GM20431 (cell line): ENCODE data around the gene NKPD1.

Experiments used
- in situ Hi-C: fragments of 300-500 bp; cut with MseI, MboI; formaldehyde crosslinking; loops from one replicate; pipeline ENCODE4 v1.15.0; 2020; ENCODE audit warnings: low sequenced_read_pairs; ENCODE audit not compliant: unreplicated experiment

NKPD1 gene, protein sequence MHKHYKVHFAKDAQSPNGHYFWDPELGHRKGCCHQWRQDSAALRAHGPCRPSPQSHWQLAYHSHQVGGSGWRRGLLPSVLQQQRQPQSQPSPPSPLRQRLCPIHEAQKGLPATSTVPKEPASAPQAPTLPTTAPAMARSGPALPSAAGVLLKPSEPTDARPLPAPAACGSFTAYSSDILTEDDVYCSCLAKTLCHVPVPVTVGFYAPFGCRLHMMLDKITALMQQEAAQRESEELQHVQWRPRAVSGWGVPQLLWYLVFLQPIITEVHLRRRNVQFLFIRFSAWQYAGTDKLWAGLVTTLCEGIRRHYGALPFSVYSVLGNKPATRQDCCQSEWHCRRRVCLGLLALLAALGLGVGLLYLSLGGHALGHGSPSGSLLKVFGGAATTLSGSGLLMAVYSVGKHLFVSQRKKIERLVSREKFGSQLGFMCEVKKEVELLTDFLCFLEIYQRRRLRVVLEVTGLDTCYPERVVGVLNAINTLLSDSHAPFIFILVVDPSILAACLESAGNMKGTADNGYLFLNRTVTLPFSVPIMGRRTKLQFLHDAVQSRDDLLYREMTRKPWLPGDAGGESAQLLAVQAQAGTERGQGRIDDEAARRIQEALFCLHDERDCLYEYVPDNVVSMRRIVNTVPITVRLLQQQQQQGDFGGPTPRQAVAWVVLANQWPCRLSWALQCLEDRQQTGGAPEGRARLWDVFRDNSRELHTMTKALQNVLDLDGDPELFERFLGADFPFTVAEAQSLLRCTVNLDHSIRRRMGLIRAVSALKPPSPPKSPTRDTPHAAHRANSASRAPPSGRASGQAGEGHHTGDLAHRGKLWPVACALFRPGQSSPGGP

DNA sequence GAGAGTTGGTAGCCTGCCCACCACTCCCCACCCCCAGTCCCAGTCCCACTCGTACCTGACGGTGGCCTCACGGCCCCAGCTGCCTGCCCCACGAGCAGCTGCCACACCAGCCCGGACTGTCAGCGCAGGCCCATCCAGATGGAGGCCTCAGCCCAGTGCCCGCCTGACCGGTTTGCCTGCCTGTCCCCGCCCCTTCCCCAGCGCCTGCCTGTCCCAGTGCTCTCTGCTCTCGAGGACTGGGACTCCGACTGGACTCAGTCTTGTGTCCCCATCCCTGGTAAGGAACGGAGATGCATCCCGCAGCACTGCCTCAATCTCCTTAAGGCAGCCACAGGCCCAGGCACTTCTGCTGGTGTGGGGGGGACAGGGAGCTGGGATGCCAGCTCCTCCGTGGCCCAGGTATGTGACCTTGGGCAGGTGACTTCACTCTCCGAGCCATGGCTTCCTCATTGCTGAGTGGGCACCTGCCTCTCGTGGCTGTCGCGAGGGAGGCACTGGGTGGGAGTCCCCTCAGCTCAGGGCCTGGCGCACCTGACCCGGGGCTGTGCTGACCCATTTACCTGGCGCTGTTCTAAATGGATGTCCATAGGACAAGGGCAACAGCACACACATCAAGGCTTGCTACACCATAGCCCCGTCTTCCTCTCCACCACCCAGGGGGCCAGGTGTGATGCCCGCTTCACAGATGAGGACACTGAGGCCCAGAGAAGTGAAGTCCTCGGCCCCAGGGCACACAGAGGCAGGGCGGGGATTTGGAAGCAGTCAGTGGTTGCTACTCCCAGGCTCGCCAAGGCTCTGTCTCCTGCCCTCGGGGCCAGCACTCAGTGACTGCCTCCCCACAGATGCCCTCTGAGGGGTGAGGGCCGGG lies at the start of gene NKPD1:
Gene NKPD1 (minus strand): TSS at position 113 of the 868 bp plus-strand sequence. CDS start 832 bp downstream, outside the sequence.
- in situ Hi-C loops = no loop called here

DNA sequence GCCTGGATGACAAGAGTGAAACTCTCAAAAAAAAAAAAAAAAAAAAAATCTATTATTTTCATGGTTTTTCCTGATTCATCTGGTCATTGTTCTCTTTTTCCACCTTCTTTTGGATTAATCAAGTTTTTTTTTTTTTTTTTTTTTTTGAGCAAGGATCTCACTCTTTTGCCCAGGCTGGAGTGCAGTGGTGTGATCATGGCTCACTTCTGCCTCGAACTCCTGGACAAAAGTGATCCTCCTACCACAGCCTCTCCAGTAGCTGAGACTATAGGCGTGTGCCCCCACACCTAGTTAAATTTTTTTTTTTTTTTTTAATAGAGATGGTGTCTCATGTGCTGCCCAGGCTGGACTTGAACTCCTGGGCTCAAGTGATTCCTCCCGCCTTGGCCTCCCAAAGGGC lies 45.5 kb upstream of the NKPD1 start:
- in situ Hi-C loops = no loop called here

DNA sequence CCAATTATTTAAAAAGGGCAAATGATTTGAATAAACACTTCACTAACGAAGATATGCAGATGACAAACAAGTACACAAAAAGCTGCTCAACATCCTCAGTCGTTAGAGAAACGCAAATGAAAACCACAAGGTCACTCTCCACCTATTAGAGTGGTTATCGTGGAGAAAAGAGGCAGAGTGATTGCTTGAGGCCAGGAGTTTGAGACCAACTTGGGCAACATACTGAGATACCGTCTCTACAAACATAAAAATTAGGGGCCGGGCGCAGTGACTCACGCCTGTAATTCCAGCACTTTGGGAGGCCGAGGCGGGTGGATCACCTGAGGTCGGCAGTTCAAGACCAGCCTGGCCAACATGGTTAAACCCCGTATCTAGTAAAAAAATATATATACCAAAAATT lies 45.0 kb upstream of the NKPD1 start:
- in situ Hi-C loops = no loop called here

DNA sequence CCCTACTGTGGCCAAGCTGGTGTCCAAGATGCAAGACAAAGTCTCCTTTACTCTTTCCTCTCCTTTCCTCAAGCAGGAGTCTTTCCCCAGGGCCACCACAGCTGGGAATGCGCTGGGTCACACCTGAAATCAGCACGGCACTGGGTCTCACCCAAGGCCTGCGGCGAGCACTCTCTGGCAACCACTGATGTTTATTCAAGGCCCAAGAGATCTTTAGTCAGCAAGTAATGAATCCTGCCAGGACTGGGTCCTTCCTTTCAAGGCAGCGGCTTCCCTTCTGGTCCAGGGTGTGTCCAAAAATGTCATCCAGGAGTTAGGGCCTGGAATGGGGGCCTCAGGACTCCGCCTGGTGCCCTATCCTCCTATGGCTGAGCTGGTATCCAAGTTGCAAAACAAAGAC lies 41.9 kb upstream of the NKPD1 start:
- in situ Hi-C loops = no loop called here

DNA sequence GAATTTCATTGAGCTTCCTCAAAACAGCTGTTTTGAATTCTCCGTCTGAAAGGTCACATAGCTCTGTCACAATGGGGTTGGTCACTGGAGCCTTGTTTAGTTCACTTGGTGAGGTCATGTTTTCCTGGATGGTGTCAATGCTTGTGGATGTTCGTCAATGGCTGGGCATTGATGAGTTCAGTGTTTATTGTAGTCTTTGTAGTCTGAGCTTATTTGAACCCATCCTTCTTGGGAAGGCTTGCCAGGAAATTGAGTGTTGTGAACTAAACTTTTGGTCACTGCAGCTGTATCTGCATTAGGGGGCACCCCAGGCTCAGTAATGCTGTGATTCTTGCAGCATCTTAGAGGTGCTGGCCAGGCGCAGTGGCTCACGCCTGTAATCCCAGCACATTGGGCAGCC lies 39.8 kb upstream of the NKPD1 start:
- in situ Hi-C loops = no loop called here

DNA sequence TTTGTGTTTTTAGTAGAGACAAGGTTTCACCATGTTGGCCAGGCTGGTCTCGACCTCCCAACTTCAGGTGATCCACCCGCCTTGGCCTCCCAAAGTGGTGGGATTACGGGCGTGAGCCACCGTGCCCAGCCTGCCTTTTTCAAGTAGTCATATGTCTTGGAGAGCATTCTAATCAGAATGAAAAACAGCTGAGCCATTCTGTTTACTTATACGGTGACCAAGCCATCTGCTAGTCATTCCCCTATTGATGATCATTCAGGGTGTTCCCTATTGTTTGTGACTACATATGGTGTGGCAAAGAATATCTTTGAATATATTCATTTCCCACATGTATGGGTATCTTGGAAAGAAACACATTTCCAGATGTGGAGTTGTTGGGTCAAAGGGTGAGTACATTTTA lies 35.0 kb upstream of the NKPD1 start:
- in situ Hi-C loops = no loop called here

DNA sequence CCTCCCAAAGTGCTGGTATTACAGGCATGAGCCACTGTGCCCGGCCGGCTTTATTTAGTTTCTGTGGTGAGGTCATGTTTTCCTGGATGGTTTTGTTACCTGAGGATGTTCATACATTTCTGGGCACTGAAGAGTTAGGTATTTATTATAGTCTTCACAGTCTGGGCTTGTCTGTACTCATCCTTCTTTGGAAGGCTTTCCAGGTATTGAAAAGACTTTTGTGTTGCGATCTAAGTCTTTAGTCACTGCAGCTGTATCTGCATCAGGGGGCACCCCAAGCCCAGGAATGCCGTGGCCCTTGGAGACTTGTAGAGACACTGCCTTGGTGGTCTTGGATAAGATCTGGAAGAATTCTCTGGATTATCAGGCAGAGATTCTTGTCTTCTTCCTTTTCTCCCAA lies 30.6 kb upstream of the NKPD1 start:
- in situ Hi-C loops = no loop called here

DNA sequence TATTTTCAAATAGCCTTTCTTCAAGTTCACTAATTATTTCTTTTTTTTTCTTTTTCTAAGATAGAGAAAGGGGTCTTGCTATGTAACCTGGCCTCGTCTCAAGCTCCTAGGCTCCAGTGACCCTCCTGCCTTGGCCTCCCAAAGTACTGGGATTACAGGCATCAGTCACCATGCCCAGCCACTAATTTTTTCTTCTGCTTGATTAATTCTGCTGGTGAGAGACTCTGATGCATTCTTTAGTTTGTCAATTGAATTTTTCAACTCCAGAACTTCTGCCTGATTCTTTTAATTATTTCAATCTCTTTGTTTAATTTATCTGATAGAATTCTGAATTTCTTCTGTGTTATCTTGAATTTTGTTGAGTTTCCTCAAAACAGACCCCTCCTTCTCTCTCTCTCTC lies 29.2 kb upstream of the NKPD1 start:
- in situ Hi-C loops = no loop called here

DNA sequence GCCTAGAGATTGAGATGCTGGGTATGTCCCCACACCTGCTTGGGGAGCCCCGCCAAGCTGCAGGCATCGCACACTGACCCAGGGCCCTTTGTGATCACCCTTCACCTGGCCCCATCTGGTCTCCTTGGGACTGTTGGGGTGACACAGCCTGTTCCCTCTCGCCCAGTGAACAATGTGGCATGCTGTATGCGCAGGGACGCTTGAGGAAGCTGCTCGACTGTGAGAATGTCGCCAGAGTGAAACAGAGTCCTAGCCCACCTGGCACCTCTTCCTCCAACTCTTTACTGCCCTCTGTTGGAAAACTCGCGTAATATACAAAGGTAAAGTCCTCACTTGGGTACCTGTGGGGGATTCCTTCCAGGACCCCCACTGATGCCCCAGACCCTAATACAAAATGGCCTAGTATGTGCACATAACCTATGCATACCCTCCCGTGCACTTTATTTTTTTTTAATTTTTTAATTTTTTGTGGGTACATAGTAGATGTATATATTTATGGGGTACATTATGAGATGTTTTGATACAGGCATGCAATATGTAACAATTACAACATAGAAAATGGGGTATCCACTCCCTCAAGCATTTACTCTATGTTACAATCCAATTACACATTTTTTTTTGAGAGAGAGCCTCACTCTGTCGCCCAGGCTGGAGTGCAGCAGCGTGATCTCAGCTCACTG lies 26.8 kb upstream of the NKPD1 start:
- in situ Hi-C loops = no loop called here

DNA sequence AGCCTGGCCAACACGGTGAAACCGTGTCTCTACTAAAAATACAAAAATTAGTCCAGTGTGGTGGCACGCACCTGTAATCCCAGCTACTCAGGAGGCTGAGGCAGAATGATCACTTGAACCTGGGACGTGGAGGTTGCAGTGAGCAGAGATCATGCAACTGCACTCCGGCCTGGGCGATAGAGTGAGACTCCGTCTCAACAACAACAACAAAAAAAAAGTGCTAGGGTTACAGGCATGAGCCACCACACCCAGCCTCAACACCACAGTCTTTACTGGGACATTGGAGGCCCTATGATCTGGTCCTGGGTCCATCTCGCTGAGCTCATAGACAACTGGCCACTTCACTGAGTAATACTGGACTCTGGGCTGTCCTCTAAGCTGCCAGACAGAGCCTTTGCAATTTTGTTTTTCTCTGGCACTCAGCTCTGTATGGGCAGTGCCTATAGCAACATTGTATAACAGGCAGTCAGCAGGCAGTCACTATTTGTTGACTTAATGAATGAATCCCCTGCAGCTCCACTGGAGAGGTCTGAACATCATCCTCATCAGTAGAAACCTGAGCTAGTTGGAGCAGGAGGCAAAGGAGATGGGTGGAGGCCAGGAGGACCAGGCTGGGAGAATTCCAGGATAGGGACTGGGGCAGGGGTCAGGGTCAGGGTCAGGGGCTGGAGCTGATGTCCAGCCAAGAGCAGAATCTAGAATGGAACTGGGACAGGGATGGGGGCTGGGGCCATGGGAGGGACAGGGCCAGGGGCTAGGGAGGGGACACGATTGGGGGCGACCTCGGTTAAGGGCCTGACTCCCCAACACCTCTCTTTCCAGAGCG lies 25.9 kb upstream of the NKPD1 start:
- in situ Hi-C loops = no loop called here

DNA sequence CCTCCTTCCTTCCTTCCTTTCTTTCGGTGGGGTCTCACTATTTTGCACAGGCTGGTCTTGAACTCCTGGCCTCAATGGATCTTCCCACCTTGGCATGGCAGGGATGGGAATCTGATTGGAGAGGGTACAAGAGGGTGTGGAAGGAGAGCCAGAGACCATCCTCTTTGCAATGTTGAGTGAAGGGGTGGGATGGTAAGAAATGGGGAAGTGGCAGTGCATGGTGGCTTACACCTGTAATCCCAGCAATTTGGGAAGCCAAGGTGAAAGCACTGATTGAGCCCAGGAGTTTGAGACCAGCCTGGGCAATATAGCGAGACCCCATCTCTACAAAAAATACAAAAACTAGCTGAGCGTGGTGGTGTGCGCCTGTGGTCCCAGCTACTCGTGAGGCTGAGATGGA lies 23.3 kb upstream of the NKPD1 start:
- in situ Hi-C loops = no loop called here

DNA sequence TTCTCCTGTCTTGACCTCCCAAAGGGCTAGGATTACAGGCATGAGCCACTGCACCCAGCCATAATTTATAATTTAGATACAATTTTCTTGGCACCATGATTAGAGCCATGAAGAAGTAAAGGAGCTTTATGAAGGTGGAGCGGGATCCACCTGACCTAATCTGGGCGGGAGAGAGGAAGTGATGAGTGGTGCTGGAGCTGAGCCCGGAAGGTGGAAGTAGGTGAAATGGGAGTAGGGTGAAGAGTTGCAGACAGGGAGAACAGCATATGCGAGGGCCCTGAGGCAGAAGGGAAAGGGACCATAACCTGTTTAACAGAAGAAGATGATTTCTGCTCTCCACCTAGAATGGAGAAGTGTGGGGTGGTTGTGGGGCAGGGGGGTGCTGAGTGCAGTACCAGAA lies 22.0 kb upstream of the NKPD1 start:
- in situ Hi-C loops = no loop called here

DNA sequence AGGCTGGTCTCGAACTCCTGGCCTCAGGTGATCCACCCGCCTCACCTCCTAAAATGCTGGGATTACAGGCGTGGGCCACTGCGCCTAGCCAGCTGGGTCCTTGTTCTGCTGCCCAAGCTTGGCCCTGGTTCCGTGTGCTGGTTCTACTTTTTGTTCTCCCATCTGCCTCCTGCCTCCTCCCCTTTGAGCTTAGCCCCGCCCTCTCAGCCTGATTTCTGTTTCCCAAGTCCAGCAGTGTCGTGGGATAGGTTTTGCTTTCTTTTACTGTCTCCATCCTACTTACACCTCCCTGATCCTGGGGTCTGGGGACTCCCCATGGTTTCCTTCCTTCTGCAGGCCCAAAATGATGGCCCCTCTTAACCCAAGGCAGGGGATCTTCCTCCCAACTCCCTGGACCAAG lies 20.2 kb upstream of the NKPD1 start:
- in situ Hi-C loops = no loop called here

DNA sequence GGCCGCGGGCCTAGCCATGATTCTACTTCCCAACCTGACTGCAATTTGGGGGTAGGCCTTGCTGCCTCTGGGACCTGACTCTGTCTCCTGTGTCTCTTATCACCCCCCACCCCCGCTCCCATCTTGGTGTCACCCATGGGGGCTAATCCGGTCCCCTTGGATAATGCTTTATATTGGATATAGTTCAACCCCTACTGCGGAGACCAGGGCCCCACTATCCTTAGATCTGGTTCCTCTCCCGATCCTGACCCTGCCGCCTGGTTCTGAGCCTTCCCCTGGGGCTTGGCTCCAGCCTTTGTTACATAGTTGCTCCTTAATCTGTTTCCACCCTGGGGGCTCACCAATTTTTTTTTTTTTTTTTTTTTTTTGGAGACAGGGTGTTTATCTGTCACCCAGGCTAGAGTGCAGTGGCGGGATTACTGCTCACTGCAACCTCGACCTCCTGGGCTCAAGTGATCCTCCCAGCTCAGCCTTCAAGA lies 19.1 kb upstream of the NKPD1 start:
- in situ Hi-C loops = no loop called here

DNA sequence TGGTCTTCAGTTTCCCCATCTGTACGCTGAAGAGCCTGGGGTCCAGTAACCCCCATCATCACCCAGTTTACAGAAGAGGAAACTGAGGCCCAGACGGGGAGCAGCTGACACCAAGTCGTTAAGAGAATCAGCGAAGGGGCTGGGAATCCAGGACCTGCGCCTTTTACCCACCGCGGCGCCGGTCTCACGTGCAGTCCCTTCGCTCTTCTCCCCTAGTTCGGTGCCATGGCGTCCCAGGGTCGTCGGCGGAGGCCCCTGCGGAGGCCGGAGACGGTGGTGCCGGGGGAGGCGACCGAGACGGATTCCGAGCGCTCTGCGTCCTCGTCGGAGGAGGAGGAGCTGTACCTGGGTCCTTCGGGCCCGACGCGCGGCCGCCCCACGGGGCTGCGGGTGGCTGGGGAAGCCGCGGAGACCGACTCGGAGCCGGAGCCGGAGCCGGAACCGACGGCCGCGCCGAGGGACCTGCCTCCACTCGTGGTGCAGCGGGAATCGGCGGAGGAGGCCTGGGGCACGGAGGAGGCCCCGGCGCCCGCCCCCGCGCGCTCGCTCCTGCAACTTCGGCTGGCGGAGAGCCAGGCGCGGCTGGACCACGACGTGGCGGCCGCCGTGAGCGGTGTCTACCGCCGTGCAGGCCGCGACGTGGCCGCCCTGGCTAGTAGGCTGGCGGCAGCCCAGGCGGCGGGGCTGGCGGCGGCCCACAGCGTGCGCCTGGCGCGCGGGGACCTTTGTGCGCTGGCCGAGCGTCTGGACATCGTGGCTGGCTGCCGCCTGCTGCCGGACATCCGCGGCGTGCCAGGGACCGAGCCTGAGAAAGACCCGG lies 18.5 kb upstream of the NKPD1 start:
- in situ Hi-C loops = no loop called here

DNA sequence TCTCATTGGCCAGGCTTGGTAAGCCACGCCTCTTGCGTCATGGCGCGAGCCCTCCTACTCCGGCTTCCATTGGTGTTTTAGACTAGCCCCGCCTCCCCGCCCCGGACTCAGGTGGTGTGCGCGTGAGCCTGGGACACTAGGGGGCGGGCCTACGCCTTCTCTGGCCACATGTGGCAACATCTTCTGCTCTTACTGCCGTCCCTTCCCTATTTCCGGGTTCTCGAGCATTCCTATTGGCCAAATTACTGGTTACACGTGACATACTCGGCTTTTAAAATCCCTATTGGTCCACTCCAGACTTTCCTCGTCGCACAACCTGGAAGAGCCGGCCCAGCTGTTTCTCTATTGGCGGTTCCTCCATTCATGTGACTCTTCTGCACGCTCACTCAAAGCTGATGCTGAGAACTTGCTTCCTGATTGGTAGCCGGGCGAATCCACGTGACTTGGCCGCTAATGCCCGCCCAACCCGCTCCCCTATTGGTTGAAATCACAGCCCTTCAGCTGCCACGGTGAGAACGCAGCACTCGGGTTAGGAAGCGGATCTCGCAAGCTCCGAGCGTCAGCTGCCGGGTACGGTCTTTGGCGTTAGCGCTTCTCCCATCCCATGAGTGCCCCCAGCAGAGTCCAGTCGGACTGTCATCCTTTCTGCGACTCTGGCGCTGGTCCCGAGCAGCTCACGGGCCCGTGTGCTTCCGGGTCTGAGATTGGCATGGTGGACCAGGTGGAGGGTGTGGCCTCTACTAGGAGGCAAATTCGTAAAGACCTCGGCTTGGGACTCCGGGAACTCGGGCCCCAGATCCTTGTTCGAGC lies 17.7 kb upstream of the NKPD1 start, which contains the start of gene BLOC1S3:
Gene BLOC1S3 (plus strand): TSS at position 523 of the 810 bp plus-strand sequence. CDS start 513 bp downstream, outside the sequence.
- in situ Hi-C loops = no loop called here

DNA sequence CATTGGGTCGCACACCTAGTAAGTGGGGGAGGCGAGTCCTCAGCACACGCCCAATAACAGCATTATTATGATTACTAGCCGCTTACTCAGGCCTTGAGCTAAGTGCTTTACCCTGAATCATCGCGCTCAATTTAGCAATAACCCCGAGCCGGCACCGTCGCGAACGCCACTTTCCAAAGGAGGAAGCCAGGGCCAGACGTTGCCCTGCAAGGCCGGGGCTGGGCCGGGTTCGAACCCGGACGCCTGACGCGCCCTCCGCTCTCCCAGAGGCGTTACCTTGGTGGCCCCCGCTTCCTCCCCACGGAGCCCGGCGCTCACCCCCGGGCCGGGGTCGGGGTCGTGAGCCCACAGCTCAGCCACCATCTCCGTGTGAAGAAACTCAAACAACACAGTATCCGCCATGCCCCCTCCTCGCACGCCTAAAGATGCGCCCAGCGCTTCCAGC lies 17.1 kb upstream of the NKPD1 start, which contains the start of gene TRAPPC6A:
Gene TRAPPC6A (minus strand): TSS at position 421 of the 445 bp plus-strand sequence. CDS start 19 bp downstream, at position 402.
- in situ Hi-C loops = no loop called here
